ENCODE results near the gene YPEL2. TPM values are rescaled to one million over a fixed set of nuclear protein-coding genes. Genes with fewer than 3 reads are reported as not detected.

YPEL2 gene
- total and polyA plus RNA-seq, 2 of the 13 experiments (the other 11 are each of a cell fraction or from before 2014, with no cell fraction given): 8.5 to 21.1 TPM

DNA sequence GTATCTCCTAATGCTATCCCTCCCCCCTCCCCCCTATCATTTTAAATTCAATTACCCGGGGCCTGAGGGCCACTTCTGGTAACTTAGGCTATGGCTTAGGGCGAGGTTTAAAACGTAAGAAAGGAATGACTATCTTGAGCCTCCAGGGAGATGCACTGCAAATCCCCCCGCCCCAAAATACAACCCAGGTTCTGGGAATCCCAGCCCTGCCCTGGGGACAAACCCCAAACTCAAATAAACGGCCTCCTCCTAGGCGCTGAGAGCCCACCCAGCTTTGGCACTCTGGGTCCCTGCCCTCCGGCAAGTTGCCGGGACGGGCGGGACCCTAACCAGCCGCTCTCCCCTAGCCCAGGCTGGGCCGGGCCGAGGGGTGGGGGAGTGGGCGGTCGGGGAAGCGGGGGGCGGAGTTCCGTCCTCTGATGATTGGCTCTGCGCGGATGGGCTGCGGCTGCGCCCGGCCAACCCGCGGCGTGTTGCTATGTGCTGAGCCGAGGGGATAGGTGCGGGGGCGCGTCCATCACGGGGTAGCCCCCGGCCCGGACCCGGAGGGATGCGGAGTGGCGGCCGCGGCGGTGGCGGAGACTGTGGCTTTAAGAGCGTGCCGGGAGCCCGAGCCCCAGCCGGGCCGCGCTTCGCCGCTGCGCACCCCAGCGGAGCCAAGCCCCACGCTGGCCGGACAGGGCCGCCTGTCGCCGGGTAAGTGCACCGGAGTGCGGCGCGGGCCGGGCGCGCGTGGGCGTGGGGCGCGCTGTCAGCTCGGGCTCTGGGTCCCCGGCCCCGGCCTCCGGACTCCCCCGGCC, at the start of gene YPEL2 (continued):
- TF ChIP-seq, protein P1, sequence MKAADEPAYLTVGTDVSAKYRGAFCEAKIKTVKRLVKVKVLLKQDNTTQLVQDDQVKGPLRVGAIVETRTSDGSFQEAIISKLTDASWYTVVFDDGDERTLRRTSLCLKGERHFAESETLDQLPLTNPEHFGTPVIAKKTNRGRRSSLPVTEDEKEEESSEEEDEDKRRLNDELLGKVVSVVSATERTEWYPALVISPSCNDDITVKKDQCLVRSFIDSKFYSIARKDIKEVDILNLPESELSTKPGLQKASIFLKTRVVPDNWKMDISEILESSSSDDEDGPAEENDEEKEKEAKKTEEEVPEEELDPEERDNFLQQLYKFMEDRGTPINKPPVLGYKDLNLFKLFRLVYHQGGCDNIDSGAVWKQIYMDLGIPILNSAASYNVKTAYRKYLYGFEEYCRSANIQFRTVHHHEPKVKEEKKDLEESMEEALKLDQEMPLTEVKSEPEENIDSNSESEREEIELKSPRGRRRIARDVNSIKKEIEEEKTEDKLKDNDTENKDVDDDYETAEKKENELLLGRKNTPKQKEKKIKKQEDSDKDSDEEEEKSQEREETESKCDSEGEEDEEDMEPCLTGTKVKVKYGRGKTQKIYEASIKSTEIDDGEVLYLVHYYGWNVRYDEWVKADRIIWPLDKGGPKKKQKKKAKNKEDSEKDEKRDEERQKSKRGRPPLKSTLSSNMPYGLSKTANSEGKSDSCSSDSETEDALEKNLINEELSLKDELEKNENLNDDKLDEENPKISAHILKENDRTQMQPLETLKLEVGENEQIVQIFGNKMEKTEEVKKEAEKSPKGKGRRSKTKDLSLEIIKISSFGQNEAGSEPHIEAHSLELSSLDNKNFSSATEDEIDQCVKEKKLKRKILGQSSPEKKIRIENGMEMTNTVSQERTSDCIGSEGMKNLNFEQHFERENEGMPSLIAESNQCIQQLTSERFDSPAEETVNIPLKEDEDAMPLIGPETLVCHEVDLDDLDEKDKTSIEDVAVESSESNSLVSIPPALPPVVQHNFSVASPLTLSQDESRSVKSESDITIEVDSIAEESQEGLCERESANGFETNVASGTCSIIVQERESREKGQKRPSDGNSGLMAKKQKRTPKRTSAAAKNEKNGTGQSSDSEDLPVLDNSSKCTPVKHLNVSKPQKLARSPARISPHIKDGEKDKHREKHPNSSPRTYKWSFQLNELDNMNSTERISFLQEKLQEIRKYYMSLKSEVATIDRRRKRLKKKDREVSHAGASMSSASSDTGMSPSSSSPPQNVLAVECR (CRISPR knock-in tag; IDR thresholded peaks at IDR 0.05; ENCODE audit: borderline replicate concordance): no peak; the same call in 1 of the 2 replicates
- TF ChIP-seq ZNF101 (CRISPR knock-in tag; IDR thresholded peaks at IDR 0.05; ENCODE audit: borderline replicate concordance, low read depth) (no peak), PCBP1 (IDR thresholded peaks at IDR 0.05; ENCODE audit: borderline replicate concordance, low read depth, low read length) (0 out of 2 replicates have a peak, but pooled peaks have one; percentile 78), ZNF225 (CRISPR knock-in tag; IDR thresholded peaks at IDR 0.05) (no peak), MXI1 (IDR thresholded peaks at IDR 0.05; ENCODE audit: borderline replicate concordance, low read depth, low read length) (peak; percentile 45; the same call in 1 of the 3 replicates), ZNF510 (CRISPR knock-in tag; IDR thresholded peaks at IDR 0.05; ENCODE audit: low read depth) (0 out of 2 replicates have a peak, but pooled peaks have one; percentile 28), ZNF772 (CRISPR knock-in tag; IDR thresholded peaks at IDR 0.05) (peak; percentile 45; the same call in 1 of the 2 replicates), ZNF589 (CRISPR knock-in tag; conservative IDR thresholded peaks at IDR 0.05) (no peak), KLF16 (CRISPR knock-in tag; IDR thresholded peaks at IDR 0.05) (peak in 1 of 2 experiments; percentile 39; a peak in 1 of 4 replicates), ZNF33B (CRISPR knock-in tag; IDR thresholded peaks at IDR 0.05) (0 out of 2 replicates have a peak, but pooled peaks have one; percentile 28), FOXK1 (CRISPR knock-in tag; IDR thresholded peaks at IDR 0.05; ENCODE audit: borderline replicate concordance, low read depth) (peak; percentile 92)
- TF ChIP-seq, protein P2, sequence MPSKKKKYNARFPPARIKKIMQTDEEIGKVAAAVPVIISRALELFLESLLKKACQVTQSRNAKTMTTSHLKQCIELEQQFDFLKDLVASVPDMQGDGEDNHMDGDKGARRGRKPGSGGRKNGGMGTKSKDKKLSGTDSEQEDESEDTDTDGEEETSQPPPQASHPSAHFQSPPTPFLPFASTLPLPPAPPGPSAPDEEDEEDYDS (CRISPR knock-in tag; IDR thresholded peaks at IDR 0.05): peak; percentile 71; the same call in 1 of the 2 replicates
- TF ChIP-seq, protein P3, sequence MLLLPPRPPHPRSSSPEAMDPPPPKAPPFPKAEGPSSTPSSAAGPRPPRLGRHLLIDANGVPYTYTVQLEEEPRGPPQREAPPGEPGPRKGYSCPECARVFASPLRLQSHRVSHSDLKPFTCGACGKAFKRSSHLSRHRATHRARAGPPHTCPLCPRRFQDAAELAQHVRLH (CRISPR knock-in tag; IDR thresholded peaks at IDR 0.05; ENCODE audit: borderline replicate concordance, low read depth): peak; percentile 50; the same call in 1 of the 2 replicates
- TF ChIP-seq, protein P4, sequence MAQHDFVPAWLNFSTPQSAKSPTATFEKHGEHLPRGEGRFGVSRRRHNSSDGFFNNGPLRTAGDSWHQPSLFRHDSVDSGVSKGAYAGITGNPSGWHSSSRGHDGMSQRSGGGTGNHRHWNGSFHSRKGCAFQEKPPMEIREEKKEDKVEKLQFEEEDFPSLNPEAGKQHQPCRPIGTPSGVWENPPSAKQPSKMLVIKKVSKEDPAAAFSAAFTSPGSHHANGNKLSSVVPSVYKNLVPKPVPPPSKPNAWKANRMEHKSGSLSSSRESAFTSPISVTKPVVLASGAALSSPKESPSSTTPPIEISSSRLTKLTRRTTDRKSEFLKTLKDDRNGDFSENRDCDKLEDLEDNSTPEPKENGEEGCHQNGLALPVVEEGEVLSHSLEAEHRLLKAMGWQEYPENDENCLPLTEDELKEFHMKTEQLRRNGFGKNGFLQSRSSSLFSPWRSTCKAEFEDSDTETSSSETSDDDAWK (CRISPR knock-in tag; IDR thresholded peaks at IDR 0.05): no peak
- TF ChIP-seq, protein P5, sequence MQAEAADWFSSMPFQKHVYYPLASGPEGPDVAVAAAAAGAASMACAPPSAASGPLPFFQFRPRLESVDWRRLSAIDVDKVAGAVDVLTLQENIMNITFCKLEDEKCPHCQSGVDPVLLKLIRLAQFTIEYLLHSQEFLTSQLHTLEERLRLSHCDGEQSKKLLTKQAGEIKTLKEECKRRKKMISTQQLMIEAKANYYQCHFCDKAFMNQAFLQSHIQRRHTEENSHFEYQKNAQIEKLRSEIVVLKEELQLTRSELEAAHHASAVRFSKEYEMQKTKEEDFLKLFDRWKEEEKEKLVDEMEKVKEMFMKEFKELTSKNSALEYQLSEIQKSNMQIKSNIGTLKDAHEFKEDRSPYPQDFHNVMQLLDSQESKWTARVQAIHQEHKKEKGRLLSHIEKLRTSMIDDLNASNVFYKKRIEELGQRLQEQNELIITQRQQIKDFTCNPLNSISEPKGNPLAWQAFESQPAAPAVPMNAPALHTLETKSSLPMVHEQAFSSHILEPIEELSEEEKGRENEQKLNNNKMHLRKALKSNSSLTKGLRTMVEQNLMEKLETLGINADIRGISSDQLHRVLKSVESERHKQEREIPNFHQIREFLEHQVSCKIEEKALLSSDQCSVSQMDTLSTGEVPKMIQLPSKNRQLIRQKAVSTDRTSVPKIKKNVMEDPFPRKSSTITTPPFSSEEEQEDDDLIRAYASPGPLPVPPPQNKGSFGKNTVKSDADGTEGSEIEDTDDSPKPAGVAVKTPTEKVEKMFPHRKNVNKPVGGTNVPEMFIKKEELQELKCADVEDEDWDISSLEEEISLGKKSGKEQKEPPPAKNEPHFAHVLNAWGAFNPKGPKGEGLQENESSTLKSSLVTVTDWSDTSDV (CRISPR knock-in tag; IDR thresholded peaks at IDR 0.05): no peak
- TF ChIP-seq, protein P6, sequence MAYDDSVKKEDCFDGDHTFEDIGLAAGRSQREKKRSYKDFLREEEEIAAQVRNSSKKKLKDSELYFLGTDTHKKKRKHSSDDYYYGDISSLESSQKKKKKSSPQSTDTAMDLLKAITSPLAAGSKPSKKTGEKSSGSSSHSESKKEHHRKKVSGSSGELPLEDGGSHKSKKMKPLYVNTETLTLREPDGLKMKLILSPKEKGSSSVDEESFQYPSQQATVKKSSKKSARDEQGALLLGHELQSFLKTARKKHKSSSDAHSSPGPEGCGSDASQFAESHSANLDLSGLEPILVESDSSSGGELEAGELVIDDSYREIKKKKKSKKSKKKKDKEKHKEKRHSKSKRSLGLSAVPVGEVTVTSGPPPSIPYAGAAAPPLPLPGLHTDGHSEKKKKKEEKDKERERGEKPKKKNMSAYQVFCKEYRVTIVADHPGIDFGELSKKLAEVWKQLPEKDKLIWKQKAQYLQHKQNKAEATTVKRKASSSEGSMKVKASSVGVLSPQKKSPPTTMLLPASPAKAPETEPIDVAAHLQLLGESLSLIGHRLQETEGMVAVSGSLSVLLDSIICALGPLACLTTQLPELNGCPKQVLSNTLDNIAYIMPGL (CRISPR knock-in tag; IDR thresholded peaks at IDR 0.05; ENCODE audit: borderline replicate concordance in 1 of 2, low read depth in 1 of 2): no peak
